DMS 273 treated with DMSO at 0.1 percent for 48 hours (cell line): ENCODE data around the gene GTF2B.
A peak's percentile ranks its signal among the peaks of the same experiment; 100 is the strongest.
"Not testable (repeated sequence)": the region's sequence is repeated elsewhere in the genome, so short reads cannot be mapped to it uniquely, and the experiment has no call there.

Source experiments
- DNase-seq: peaks from one replicate; lab custom pipeline; 2025; lab: John Stamatoyannopoulos, UW

The GTF2B gene, protein sequence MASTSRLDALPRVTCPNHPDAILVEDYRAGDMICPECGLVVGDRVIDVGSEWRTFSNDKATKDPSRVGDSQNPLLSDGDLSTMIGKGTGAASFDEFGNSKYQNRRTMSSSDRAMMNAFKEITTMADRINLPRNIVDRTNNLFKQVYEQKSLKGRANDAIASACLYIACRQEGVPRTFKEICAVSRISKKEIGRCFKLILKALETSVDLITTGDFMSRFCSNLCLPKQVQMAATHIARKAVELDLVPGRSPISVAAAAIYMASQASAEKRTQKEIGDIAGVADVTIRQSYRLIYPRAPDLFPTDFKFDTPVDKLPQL

DNA sequence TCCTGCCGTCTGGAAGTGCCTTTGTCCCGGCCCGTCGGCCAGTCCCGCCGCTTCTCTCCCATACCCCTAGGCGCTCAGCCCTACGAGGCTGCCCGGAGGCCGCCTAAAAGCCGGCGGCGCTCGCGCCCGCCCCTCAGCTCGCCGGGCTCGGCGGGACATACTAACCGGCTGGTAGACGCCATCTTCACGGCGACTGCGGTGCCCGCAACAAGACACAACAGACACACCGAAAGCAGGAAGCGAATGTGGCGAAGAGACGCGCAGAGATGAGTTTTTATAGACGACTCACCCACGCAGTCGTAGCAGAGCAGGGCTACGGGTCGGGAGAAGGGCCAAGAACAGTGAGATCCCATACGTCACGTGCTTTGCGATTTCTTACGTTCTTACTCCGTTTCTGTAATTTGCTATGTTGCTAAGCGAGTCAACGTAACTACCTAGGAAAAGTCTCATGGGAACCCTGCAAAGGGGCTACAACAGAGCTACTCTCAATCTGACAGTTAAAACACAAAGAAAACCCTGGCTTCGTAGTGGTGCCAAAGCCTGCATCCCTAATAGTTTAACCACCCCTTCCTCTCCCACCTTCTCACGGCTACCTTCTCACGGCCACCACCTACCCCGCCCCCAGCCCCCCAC lies at the start of gene GTF2B:
Gene GTF2B, minus strand, starts transcription at position 250 of the 633 bp plus-strand sequence. Its CDS starts 68 bp downstream, at position 182.
- peak; percentile 78 for DNase-seq

DNA sequence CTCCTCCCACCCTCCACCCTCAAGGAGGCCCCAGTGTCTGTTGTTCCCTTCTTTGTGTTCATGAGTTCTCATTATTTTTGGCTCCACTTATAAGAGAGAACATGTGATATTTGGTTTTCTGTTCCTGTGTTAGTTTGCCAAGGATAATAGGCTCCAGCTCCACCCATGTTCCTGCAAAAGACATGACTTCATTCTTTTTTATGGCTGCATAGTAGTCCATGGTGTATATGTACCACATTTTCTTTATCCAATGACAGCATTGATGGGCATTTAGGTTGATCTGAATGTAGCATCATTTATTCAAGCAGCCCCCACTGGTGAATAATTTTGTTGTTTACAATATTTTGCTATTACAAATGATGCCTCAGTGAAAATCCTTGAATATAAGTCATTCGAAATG lies 47.2 kb upstream of the GTF2B start:
- not testable (repeated sequence) for DNase-seq

DNA sequence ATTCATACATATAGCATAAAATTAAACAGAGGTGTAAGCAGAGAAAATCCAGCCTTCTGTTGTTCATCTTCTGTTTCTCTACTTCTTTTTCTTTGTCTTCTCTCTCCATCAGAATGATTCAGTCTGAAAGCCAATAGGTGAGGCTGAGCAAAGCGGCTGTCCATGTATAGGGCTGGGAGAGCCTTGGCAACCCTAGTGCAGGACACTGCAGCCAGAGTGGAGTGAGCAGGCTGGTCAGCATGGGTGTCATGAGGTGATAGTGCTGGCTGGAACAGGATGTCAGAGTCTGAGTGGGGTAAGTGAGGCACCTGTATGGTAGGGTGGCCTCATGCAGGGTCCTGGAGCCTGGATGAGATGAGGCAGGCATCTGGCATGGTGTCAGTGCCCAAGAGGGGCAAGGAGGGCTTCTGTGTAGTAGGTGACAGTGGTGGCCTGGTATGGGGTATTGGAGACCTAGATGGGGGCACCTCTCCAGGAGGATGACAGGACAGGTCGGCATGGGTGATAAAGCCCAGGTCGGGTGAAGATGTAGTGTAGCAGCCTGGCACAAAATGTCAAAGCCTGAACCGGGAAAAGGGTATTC lies 45.5 kb upstream of the GTF2B start:
- no peak for DNase-seq

DNA sequence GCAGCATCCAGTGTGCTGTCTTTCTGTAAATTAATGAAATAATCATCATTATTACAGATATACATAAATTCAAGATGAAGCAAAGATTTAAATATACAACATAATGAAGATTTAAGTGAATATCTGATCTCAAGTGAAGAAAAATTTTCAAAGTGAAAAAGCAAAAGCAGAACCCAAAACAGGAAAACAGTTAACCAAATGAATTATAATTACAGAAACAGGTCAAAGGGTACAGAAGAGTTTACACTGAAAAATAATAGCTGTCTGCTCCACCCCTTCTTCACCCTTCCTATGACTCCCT lies 44.8 kb upstream of the GTF2B start:
- no peak for DNase-seq

DNA sequence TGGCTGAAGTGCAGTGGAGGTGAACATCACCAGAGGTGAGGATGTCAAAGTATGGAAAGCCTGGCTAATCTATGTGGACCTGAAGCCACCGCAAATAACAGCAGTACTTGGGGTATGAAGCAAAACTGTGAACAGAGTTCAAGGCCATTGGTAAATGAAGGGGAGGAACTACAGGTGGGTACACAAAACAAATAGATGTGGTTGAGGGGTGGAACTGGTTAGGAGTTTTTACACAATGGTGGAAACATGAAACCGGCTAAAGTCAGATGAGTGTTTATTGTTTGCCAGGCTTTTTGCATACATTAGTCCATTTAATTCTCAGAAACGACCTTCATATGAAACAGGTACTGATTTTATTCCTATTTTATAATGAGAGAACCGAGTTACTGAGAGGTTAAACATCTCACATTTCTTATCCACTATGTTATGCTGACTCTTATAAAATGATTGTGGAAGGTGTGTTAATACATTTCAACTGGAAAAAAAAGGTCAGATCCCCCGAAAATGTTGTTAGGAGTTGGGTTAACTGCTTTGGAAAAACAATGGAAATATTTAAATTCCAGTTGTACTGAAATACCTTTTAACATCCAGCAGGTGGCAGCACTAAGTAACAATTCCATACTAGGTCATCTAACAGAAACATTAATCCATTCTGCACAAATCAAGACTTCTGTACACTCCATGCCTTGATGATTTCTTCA lies 44.3 kb upstream of the GTF2B start:
- DNase-seq, result peak; percentile 45

DNA sequence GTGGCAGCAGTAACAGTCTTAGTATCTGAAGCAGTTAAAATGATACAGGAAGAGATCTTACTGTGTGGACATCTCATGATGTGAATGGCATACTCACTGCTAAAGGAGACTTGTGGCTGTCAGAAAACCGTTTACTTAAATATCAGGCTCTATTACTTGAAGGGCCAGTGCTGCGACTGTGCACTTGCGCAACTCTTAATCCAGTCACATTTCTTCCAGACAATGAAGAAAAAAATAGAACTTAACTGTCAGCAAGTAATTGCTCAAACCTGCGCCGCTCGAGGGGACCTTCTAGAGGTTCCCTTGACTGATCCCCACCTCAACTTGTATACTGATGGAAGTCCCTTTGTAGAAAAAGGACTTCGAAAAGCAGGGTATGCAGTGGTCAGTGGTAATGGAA lies 38.8 kb upstream of the GTF2B start:
- not testable (repeated sequence) for DNase-seq

DNA sequence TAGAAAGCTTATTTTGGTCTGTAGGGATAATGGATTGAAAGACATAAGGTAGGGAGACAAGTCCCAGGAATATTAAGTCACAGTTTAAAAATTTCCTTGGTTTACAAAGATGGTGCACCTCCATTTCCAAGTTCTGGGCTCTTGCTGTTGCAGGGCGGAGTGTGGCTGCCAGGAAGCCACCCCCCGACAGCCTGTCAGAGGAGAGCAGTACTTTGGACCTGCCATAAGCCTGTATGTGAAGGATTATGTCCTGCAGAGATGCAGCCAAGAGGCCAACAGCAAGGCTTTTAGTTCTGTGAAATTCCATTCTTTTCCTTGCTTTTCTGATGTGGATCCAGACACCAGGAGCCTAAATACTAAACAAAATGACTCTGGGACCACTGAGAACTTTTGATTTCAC lies 31.9 kb upstream of the GTF2B start:
- DNase-seq, result no peak

DNA sequence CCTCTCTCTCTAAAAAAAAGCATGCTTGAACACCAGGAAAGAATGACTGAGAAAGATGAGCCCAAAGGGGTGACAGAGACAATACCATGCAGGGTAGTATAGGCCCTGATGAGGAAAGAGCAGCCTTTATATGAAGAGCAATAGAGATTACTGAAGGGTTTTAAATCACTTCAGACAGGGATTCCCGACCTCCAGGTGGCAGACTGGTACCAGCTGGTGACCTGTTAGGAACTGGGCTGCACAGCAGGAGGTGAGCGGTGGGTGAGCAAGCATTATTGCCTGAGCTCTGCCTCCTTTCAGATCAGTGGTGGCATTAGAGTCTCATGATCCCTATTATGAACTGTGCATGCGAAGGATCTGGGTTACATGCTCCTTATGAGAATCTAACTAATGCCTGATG lies 30.8 kb upstream of the GTF2B start:
- DNase-seq, result no peak

DNA sequence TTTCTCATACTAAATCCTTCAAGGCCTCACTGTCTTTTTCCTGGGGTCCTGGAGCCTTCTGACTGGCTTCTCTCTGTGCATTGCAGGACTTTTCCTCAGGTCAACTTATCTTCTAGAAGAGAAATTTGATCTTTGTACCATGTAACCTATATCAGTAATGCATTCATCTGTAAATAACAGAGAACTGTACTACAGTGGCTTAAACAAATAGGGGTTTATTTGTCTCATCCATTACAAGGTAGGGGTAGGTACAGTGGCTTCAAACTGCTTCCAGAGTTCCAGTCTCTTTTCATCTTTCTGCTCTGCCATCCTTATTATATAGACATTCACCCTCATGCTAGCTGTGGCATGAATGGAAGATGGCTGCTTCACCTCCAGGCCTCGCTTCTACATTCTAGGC lies 29.5 kb upstream of the GTF2B start:
- no peak for DNase-seq

DNA sequence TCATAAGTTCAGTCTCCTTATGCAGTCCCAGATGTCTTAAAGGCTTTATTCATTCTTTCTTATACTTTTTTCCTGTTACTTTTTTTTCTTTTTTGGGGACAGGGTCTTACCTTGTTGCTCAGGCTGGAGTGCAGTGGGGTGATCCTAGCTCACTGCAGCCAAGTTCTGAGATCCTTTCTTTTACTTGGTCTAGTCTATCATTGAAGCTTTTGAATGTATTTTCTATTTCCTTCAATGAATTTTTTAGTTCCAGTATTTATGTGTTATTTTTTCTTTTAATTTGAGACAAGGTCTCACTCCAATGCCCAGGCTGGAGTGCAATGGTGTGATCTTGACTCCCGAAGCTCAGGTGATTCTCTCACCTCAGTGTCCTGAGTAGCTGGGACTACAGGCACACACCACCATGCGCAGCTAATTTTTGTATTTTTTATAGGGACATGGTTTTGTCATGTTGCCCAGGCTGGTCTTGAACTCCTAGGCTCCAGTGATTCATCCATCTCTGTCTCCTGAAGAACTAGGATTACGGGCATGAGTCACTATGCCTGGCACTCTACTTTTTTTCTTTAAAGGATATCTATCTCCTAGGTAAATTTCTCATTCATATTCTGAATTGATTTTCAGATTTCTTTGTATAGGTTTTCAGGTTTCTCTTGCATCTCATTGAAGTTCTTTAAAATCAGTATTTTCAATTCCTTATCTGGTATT lies 26.1 kb upstream of the GTF2B start:
- DNase-seq, result no peak

DNA sequence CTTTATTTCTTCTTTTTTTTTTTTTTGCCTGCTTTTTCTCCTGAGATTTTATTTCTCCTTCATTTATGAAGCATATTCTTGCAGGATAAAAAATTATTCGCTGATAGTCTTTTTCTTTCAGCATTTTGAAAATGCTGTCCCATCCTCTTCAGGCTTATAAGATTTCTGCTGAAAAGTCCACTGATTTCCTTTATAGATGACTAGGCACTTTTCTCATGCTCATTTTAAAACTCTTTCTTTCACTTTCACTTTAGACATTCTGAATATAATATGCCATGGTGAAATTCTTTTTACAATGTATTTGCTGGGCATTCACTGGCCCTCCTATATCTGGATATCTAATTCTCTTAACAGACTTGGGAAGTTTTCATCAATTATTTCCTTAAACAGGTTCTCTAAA lies 25.5 kb upstream of the GTF2B start:
- no peak for DNase-seq

DNA sequence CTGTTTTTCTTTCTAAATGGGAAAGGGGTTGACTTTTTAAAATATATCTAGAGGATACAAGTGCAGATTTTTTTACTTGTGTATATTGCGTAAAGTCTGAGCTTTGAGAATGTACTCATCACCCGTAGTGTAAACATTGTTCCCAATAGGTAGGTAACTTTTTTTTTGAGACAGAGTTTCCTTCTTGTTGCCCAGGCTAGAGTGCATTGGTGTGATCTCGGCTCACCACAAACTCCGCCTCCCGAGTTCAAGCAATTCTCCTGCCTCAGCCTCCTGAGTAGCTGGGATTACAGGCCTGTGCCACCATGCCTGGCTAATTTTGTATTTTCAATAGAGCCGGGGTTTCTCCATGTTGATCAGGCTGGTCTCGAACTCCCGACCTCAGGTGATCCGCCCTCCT lies 20.4 kb upstream of the GTF2B start:
- not testable (repeated sequence) for DNase-seq

DNA sequence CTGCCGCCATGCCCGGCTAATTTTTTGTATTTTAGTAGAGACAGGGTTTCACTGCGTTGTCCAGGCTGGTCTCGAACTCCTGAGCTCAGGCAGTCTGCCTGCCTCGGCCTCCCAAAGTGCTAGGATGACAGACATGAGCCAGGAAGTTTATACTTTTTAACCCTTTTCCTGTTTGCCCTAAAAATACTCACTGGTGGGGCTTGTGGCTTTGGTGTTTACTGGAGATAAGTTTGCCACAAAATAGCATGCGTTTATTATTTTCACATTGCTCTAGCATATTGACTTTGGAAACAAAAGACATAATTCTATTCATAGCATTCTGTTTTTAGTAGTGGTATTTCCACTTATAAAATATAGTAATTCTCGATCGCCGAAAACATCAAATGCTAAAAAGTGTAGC lies 19.8 kb upstream of the GTF2B start:
- no peak for DNase-seq

DNA sequence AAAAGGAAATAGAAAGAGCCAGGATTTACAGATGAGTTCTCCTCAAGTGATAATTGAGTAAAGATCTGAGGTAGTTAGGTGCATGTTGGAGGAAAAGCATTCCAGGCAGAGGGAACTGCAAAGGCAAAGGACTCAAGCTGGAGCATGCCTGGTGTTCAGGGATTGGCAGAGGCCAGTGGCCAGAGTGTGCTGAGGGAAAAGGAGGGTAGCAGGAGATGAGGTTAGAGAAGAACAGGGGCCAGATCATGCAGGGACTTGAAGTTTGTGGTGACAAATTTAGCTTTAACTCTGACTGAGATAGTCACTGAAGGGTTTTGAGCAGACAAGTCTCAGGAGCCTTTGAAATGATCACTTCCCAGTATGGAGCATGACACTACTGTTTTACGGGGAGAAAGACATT lies 19.0 kb upstream of the GTF2B start:
- DNase-seq, result no peak

DNA sequence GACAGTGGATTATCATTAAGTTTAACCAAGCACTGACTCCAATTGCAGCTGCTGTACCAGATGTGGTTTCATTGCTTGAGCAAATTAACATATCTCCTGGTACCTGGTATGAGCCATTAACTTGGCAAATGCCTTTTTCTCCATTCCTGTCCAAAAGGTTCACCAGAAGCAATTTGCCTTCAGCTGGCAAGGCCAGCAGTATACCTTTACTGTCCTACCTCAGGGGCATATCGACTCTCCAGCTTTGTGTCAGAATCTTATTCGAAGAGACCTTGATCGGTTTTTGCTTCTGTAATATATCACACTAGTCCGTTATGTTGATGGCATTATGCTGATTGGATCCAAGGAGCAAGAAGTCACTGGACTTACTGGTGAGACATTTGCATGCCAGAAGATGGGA lies 9.5 kb upstream of the GTF2B start:
- DNase-seq, result no peak

DNA sequence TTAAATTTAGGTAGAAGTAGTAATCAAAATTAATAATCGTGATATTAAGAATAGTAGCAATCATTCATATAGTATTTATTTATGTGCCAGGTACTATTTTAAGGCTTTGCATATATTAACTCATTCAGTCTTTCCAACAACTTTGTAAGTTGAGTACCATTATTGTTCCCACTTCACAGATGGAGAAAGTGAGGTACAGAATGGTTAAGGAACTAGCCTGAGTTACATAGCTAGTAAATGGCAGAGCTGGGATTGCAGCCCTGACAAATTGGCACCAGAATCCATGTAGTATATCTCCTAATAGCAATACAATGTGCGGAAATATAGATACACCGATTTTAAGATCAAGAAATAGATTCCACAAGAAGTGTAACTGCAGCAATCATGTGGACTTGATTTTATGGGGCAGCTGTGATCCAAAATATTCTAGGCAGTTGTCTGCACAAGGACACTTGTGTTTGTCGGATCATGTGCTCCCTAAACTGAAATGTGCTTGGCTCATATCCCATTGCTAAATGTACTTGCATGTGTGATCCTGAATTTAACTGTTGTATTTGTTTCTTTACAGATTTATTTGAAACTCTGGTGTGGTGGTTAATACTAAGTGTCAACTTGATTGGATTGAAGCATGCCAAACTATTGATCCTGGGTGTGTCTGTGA lies 5.8 kb upstream of the GTF2B start:
- DNase-seq, result no peak

DNA sequence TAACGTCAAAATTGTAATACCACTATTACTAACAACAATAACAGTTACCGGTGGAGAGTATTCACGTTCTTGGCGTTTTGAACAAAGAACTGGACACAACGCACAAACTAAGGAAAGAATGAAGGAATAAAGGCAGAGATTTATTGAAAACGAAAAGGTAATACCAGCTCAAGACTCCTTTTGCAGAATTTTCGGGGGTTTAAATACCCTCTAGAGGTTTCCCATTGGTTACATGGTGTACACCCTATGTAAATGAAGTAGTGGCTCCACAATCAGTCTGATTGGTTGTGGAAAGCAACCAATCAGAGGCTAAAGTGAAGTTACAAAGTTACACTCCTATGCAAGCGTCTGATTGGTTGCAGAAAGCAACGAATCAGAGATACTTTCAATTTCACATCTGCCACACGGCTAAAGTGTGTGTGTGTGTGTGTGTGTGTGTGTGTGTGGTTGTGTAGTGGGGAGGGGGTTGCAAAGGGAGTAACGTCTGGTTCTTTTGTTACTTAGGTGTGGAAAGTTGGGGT lies 1.1 kb upstream of the GTF2B start:
- DNase-seq, result no peak

DNA sequence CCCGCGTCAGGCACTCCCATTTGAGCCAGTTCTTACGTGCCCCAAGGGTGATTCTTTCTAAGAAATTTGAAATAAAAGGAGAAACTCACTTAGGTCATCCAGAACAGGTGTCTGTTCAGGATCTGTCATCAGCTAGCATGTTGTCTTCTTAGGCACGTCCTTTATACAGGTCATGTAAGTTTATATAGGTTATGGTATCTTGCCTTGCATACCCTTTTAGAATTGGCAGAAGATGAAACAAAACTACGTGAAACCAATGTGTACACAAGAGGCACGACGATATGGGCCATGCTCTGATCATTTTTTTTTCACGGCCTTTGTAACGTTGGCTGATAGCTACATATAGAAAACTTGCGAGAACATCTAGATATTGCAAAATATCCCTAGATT lies 579 bp upstream of the GTF2B start:
- no peak for DNase-seq

DNA sequence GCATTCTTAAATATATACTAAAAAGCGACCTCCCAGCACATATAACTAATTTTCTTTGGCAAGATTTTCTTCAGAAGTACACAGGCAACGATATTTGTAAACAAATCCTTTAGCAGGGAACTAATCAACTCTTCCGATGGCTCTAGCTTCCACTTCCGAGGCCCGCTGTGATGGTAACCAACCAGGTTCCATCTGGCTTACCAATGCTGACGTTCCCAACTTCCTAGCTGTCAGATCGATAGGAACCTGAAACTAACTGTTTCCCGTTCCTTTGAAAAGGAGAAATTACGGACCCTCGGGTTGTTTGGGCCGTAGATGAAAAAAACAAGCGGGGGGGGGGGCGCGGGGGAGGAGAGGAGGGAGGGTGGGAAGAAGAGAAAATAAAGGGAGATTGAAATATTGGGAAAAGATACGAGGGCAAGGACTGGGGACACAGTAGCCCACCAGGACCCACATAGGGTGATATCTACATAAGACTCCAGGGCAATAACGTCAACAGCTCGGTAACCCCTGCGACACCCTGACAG lies 513 bp downstream of the GTF2B start:
- DNase-seq, result no peak

DNA sequence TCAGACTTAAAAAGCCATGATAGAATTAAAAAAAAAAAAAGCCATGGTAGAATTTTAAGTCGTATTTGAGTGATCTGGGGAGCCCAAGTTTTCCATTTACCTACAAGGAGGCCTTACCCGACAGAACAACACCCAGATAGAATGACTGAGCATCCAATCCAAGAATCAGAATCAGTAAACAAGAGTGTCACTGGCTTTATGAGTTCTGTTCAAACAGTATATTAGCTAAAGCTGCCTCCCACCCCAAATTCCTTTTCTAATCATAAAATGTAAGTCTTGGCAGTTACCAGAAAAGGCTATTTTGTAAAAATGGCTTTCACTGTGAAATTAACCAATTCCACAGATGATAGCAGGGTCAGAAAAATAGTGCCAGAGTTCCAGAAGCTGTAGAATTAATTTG lies 1.2 kb downstream of the GTF2B start:
- DNase-seq, result no peak

DNA sequence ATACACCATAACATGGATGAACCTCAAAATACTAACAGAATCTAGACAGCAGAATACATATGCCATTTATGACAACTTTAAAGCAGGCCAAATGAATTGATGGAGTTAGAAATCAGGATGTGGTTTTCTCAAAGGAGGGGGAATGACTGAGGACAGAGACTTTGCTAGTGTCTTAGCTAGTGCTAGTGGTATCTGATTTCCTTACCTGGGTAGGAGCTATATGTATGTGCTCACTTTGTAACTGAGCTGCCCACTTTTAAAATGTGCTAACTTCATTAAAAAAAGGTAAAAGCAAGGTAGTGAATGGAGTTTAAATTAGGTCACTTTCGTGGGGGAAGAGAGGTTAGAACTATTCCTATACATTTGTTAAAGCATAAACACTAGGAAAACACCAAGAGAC lies 2.6 kb downstream of the GTF2B start:
- DNase-seq, result no peak

DNA sequence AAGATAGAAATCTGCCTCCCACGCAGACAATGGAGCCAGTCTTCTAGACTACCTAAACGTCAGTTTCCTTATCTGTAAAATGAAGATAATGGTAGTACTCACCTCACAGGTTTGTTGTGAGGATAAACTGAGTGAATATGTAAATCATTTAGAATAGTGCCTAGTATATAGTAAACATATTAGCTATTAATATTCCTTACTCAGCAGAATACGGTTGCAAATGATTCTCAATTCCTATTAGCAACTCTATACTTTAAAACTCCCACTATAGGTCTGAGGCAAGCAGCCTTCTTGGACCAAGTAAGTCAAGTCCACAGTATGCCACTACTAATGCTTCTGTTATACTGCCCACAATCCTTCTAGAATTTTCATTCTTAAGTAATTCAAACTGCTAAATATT lies 5.4 kb downstream of the GTF2B start:
- no peak for DNase-seq
